GM18868 (cell line): ENCODE measurements around the gene PHF14.

Source experiments
- ATAC-seq: cut with Tn5 transposase; IDR thresholded peaks from one replicate; pipeline ENCODE4 v1.9.1; 2021; ENCODE audit warnings: mild to moderate bottlenecking, moderate library complexity; ENCODE audit not compliant: unreplicated experiment

Gene PHF14

DNA sequence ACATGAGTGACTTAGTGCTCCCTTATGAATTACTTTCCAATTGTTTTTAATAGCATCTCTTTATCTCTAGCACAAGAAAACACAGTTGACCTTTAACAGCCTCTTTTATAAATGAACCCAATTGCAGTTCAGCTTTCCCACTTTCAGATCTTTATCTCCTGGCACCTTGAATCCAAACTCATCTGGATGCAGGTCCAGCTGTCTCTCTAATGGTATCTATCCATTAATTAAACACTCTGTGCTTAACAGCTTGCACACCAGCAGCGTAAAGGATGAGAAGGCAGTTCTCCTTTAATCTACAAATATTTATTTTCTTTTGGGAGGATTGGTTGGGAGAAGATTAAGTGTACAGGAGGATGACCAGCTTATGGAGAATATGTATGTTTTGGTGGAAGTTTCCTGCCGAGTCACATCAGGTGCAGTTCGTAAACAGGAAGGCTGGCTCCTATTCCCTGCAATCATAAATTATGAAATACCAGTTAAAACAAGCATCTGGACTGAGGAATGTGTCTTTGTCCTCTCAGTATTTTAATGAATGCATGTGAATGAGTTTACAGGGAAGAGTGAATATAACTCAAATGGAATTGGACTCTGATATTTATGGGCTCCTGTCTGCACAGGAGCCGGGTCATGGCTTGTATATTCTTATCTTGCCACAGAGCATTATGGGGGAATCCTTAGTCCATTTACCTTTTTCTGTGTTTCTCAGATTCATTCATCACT, 232.7 kb downstream of the PHF14 start:
- ATAC-seq = no peak

DNA sequence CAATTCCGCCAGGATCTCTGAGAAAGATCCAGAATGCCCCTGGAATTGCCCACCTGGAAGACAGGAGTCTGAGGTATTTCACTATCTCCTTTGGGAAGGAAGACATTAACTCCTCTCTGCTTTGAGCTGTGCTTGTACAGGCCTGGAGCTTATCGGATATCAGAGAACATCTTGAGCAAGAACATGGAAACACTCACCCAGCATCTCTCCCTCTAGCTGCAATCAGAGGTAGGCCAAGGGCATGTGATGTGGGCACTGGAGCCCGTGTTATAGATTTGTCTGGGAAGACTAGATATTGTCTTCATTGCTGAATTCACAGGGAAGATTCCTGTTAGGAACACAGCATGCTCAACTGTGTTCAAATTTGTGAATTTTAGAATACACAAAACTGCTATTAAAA, 233.9 kb downstream of the PHF14 start:
- ATAC-seq = no peak

GRCh38 chr7:11208883-11209465, 235.3 kb downstream of the PHF14 start:
- no peak for ATAC-seq

DNA sequence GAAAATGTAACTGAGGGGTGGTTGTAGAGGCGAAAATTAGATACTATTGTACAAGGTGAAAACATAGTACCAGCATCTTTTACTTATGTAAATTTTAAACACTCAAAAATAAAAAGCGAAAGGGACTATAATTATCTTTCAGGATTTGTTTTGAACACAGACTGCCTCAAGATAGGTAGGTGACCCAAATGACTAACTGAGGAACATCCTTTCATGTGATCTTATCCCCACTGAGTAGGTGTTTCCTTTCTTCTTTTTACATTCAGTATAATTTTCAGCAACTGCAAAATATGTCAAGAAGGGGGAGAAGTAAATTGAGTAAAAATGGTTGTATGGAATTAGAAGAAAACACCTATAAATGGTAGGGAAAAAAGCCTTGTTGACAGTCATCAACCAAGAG, 236.7 kb downstream of the PHF14 start:
- ATAC-seq = peak; percentile 49

- ATAC-seq = peak; percentile 86
These were observed 238.5 kb downstream of the PHF14 start for GRCh38 chr7:11212080-11212711.

GRCh38 chr7:11212816-11213215, 239.1 kb downstream of the PHF14 start:
- ATAC-seq = no peak

DNA sequence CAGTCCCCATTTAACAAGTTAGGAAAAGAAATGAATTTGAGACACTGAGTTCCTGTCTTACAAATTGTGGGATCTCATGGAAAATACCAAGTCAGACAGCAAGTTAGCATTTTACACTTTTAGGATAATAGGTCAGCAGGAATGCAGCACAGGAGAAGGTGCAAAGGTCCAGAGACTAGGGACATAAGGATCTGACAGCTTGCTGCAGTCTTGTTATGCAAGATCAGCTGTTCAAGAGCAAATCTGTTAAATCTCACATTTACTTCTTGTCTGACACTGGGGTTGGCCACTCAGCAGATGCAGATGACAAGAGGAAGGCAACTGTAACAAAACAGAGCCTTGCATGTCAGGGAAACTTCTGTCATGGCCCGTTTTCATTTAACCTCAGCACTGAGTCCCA, 239.6 kb downstream of the PHF14 start:
- no peak for ATAC-seq

DNA sequence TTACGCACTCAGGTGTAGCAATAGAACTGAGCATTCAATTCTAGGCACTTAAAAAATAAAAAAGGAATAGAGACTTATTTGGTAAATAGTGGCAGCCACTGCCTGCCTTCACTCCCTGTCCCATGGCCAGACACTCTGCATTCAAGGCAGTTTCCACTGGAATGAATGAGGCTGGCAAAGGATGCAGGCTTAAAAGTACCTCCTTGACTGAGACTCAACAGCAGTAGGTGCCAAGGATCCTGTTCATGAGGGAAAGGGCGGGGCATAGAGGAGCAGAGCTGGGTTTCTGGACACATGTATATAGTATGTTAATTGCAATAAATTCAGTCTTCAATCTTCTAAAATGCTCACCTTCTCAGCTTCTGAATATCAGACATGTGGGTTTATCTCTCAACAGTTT, 242.6 kb downstream of the PHF14 start:
- no peak for ATAC-seq

DNA sequence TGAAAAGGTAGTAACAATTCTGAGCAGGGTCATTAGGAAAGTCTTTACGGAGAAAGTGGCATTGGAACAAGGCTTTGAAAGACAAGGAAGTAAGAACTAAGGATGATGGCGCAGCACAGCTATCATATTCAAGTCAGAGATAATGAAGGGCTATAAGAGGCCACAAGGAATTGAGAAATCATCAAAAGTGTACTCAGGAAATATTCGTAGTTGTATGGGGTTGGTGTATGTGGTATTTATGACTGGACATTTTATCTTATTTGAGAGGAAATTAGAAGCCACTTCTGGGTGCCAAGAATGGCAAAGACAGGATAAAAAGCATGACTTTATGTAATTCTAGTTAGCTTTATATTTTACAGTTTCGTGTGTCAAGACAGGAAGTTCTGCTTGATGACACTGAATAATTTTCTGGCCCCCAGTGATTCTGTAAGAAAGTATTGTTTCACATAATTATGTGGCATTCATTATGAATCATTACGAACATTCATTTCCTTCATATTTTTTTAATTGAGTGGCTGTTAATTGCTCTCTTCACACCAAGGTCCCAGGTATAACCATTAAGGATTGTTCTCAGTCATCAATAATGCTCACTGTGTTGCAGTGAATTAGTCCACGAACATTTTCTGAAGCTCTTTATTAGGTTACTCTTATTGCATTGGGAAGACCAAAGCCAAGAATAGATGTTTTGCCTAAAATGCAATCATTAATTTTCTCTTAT, 244.3 kb downstream of the PHF14 start:
- ATAC-seq = no peak
